Gastrocnemius medialis (tissue), 4 donors: ENCODE results near the gene VSIG8.

Source experiments
- POLR2A ChIP-seq, 2 donors: fragments of 450-650 bp; IDR thresholded peaks; one replicate each; pipeline ENCODE4 v1.6.1; 2017; ENCODE audit warnings: antibody characterized with exemption in 2 of 2, mild to moderate bottlenecking in 2 of 2, moderate library complexity in 2 of 2
- TF ChIP-seq, protein P1 (sequence below), 5 experiments: fragments of 450-650 bp in 3 of 5; fragments of 200-600 bp in 2 of 5; sonication (generic) in 2 of 5; IDR thresholded peaks in 4 of 5; conservative IDR thresholded peaks in 1 of 5; 1 replicate in 4 of 5; 2 replicates in 1 of 5; pipeline ENCODE4 v1.5.1; 2016 to 2019; ENCODE audit warnings: antibody characterized with exemption in 5 of 5, mild to moderate bottlenecking in 3 of 5, moderate library complexity in 3 of 5

GRCh38 chr1:159867664-159868026 is 5.2 kb upstream of the VSIG8 start:
- TF ChIP-seq, protein P1, sequence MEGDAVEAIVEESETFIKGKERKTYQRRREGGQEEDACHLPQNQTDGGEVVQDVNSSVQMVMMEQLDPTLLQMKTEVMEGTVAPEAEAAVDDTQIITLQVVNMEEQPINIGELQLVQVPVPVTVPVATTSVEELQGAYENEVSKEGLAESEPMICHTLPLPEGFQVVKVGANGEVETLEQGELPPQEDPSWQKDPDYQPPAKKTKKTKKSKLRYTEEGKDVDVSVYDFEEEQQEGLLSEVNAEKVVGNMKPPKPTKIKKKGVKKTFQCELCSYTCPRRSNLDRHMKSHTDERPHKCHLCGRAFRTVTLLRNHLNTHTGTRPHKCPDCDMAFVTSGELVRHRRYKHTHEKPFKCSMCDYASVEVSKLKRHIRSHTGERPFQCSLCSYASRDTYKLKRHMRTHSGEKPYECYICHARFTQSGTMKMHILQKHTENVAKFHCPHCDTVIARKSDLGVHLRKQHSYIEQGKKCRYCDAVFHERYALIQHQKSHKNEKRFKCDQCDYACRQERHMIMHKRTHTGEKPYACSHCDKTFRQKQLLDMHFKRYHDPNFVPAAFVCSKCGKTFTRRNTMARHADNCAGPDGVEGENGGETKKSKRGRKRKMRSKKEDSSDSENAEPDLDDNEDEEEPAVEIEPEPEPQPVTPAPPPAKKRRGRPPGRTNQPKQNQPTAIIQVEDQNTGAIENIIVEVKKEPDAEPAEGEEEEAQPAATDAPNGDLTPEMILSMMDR (IDR thresholded peaks at IDR 0.05 in 4 of 5, conservative IDR thresholded peaks at IDR 0.05 in 1 of 5) = no peak
- no peak for TF ChIP-seq POLR2A (IDR thresholded peaks at IDR 0.05)
